Smooth muscle cell of the brain vasculature (primary cell): ENCODE data around the gene RNF112.
"Not testable (repeated sequence)": the region's sequence is repeated elsewhere in the genome, so short reads cannot be mapped to it uniquely, and the experiment has no call there.

Source experiments
- DNase-seq: peaks from one replicate; pipeline ENCODE4 v3.0.0-alpha.2; 2012; ENCODE audit warnings: low read depth, low spot score

RNF112 gene

DNA sequence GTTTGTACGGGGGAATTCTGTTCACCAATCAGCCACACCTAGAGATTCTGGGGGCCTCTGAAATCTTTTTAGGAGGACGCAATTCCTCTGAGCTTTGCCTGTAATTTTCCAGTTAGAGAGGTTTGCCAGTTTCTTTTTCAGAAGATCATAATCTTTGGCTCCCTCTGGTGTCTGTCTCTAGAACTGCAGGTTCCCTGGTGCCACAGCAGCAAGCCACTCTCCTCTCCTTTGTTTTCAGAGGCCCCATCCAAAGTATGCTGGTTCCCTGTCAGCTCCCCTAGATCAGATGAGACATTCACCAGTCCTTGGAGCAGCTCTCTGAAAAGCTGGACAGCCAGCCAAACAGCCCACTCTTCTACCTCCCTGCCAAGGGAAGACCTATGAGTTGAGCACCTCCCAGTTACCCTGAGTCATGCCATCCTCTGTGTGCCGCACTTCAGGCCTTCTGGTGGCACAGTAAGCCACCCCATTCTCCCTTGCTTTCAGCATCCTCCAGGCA lies 36.1 kb downstream of the RNF112 start:
- DNase-seq, result peak; percentile 41

DNA sequence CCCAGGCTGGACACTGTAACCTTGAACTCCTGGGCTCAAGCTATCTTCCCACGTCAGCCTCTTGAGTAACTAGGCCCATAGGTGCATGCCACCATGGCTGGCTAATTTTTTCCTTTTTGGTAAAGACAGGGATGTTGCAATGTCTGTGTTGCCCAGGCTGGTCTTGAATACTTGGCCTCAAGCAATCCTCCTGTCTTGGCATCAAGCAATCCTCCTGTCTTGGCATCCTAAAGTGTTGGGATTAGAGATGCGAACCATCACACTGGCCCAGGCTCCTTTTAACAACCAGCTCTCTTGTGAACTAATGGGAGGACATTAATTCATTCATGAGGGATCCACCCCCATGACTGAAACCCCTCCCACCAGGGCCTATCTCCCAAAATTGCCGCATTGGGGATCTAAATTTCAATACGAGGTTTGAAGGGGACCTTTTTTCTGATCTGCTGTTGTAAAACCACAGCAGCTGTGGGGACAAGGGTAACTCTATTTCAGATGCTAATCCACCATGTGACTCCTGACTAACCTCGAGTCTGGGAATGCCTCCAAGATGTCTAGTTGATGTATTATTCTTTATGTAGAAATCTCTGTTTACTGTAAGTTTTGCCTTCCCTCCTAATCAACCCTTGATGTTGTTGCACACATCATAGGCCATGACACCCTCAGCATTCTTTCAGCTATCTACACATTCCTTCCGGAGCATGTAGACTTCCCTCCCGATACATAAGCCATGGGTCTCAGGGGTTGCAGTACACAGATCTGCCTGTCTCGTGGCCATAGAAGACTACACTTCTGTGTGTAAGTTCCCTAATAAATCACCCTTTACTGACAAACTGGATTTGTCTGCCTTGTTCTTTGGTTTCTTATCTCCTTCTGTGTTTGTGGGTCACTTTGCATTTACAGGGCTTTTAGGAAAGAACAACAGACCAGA lies 37.6 kb downstream of the RNF112 start:
- DNase-seq, result peak; percentile 59

DNA sequence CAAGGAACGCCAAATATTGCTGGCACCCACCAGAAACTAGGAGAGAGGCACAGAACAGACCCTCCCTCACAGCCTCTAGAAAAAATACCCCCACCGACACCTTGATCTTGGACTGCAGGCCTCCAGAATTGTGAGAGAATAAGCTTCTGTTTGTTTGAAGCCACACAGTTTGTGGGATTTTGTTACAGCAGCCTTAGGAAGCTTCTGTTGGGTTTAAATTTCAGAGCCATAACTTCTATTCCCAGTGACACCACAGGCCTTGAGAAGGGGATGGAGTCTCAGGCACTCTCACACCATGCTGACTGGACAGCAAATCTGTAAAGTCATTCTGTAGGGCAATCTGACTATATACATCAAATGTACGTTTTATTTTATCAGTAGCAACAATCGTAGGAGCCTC lies 38.6 kb downstream of the RNF112 start:
- DNase-seq, result no peak

DNA sequence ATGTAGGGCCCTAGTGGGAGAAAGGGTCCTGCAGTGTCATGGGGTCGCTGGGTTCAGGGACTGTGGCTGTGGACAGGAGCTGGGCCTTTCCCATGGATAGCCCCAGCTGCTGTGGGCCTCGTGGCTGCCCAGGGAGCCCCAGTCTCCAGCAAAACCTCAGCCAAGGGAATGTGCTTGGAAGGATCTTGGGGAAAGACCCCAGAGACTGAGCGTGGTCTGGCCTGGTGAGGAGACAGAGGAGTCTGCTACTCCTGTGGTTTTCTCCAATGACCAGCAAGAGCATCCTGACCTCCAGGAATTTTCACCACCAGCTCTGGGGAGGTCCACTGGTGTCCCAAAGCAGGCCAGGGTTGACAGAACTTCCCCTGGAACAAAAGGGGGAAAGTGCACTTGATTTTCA lies 42.3 kb downstream of the RNF112 start:
- DNase-seq, result no peak

DNA sequence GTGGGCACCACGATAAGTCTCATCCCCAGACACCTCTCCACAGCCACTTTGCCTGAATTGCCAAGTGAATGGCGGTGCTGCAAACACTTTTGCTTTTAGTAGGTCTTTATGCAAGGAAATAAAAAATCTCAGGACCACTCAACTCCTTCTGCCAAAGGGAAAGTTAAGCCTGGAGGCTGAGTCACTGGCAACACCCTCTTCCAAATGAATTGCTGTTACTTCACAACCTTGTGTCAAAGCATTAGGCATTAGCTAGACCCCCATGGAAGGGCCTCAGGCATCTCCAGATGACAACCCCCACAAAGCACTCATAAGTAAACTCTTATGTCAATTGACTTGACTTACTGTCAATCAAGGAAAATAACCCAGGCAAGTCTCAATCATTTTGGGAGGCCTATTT lies 43.0 kb downstream of the RNF112 start:
- no peak for DNase-seq

DNA sequence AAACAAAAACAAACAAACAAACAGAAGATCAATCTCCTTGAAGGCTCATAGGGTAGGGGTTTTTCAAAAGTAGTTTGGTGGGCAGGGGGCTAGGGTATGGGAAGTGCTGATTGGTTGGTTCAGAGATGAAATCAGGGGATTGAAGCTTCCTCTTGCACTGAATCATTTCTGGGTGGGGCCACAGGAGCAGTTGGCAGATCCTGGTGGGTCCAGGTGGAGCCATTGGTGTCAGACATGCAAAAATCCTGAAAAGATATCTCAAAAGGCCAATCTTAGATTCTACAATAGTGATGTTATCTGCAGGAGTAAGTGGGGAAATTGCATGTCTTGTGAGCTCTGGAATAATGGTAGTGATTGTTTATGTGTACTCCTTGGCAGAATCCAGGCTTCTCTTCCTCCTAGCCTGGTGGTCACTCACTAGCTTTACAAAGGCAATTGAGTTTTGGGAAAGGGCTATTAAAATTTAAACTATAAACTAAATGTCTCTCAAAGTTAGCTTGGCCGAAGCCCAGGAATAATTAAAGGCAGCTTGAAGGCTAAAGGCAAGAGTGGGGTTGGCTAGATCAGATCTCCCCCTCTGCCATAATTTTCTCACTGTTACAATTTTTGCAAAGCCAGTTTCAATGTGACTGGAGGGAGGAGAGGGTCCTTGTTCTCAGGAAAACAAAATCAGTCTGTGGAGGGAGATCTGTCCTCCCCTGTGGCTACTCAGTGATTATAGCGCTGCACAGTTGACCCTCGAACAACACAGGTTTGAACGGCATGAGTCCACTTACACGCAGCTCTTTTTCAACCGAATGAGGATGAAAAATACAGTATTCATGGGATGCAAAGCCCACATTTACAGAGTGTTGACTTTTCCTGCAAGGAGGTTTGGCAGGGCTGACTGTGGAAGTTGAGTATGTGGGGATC lies 45.2 kb downstream of the RNF112 start:
- DNase-seq, result no peak

DNA sequence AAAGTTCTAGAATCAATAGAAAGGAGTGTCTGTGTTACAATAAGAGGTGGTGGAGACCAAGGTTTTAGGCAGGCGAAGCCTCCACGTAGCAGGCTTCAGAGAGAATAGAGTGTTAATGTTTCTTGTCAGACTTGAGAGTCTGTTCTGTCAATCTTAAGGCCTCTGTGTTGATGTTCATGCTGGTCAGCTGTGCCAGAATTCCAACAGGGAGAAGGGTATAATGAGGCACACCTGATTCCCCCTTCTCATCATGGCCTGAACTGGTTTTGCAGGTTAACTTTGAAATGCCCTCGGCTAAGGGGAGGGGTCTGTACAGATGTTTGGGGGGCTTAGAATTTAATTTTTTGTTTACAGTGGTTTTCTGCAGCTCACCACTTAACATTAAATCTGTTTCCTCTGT lies 46.0 kb downstream of the RNF112 start:
- no peak for DNase-seq

DNA sequence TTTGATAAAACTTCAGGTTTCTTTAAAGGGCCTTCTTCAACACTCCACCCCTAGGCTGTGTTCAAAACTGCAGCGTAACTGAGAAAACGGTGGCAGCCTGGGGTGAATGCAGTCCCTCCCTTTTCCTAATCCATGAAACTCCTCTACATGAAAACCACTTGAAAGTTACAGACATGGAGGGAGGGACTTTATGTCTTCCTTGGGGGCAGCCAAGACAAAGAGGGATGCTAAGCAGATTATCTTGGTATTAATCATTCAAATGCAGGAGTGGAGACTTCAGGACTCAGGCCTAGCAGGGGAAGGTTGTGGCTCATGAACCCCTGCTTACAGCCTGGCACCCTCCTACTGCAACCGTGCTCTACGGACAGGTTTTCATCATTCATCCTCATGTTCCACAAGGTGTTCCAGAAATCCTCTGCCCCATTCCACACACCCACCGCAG lies 46.8 kb downstream of the RNF112 start:
- DNase-seq, result no peak

DNA sequence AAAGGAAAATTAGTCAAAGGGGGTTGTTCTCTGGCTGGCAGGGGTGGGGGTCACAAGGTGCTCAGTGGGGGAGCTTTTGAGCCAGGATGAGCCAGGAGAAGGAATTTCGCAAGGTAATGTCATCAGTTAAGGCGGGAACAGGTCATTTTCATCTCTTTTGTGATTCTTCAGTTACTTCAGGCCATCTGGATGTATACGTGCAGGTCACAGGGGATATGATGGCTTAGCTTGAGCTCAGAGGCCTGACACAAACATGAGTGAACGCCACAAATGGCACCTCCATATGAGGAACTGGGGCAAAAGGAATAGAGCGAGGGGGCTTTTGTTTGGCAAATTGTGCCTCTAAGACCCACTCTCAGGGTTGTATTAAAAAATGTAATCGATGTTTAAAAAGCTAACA lies 47.4 kb downstream of the RNF112 start:
- not testable (repeated sequence) for DNase-seq

DNA sequence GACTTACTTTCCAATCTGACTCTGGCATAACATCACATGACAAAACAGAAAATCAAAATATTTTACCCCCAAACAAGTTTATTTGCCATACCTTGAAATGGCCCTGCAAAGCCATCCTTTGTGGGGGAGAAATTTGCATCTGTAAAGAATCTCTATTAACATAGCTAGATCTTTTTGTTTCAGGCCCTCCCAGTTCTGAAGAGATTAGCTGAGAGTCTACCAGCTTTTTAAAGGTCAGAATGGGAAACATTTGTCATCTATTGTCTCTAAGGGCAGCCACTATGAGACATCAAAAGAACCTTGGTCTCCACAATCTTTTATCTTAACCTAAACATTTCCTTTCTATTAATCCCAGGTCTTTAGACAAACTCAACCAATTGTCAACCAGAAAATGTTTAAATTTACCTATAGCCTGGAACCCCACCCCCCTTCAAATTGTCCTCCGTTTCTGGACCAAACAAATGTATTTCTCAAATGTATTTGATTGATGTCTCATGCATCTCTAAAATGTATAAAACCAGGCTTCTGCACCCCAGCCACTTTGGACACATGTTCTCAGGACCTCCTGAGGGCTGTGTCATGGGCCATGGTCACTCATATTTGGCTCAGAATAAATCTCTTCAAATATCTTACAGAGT lies 48.1 kb downstream of the RNF112 start:
- not testable (repeated sequence) for DNase-seq

DNA sequence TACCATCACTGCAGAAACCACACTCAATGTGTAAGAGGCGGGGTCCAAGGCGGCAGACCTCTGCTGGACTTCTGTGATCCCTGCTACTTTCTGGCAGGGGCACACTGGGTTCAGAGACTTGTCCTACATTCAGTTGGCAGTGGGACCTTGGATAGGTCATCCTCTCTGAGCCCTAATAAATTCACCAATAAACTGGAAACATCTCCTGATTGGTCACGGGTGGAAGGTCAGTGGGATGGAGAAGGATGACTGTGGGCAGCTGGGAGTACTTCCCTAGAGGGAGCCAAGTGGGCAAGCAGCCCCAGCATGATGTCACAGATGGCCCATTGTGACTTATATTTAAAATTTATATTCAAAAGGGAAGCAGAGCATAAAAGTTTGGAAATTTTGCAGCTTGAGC lies 49.7 kb downstream of the RNF112 start:
- DNase-seq, result no peak

DNA sequence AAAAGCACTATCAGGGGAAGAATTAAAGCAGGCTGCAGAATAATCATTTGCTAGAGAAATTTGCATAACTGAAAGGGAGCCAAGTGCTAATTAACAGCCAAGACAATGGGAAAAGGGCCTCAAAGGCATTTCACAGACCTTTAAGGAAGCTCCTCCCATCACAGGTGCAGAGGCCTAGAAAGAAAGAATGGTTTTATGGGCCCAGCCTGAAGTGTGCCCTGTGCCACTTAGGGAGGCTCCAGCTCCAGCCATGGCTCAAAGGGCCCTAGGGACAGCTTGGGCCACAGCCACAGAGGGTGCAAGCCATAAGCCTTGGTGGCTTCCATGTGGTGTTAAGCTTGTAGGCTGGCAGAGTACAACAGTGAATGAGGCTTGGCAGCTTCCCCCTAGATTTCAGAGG lies 50.1 kb downstream of the RNF112 start:
- no peak for DNase-seq

DNA sequence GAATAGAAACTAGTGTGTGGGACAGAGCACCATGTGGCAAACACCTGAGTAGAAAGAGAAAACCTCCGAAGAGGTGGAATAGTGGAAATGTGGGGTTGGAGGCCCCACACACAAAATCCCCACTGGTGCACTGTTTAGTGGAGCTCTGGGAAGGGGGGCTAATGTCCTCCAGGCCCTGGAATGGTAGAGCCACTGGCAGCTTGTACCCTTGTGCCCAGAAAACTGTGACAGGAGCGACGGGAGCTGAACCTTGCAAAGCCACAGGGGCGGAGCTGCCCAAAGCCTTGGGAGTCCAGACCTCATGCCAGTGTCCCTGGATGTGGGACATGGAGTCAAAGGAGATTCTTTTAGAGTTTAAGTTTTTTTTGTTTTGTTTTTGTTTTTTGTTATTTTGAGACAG lies 50.6 kb downstream of the RNF112 start:
- DNase-seq, result no peak

DNA sequence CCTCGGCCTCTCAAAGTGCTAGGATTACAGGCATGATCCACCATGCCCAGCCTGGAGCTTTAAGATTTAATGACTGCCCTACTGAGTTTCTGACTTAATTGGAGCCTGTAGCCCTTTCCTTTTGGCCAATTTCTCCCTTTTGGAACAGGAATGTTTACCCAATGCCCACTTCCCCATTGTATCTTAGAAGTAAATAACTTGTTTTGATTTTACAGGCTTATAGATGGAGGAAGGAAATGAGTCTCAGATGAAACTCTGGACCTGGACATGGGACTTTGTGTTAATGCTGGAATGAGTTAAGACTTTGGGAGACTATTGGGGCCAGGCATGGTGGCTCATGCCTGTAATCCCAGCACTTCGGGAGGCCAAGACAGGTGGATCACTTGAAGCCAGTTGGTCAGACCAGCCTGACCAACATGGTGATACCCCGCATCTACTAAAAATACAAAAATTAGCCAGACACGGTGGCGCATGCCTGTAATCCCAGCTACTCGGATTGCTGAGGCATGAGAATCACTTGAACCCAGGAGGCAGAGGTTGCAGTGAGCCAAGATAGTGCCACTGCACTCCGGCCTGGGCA lies 51.5 kb downstream of the RNF112 start:
- DNase-seq, result not testable (repeated sequence)

DNA sequence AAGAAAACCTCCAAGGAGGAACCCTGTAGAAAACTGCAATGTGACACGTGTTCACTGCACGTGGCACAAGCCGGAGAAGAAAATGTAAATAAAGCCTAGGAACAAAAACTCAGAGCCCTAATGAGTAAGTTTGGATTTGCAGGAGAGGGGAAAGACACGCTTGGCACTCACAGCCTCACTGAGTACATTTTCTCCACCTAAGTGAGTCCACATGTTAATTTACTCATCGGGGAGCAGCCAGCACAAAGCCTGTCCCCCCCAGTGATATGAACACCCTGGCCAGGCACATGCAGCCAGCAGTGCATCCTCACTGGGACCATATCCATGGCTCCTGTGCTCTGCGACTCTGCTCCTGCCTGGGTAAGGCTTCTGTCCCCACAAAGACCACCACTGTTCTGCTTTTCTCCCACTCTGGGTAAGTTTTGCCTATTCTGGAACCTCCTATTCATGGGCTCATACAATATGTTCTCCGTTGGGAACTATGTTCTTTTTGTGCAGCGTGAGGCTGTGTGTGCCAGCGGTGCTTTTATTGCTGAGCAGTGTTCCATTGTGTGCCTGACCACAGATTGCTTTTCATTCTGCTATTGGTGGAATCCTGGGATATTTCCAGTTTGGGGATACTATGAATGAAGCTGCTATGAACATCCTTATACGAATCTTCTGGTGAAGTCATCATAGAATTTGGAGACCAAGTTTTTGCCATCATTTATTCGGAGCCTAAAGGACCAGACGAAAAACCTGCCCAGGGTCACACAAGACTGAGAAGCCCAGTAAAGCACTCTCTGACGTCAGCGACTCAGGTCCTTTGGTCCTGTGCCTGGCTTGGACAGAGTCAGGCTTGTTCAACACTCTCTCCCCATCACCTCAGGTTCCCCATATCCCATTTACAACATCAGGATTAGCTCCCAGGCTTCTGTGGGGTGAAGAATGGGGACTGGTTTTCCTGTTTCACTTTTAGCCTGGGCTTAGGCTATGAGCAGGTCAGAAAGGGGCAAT lies 53.3 kb downstream of the RNF112 start:
- no peak for DNase-seq
